ENCODE data around the gene ADH4.

GRCh38 chr4:99076292-99076976, 67.7 kb downstream of the ADH4 start:
- TF ChIP-seq POLR2AphosphoS5 (IDR thresholded peaks at IDR 0.05; ENCODE audit: low read depth, low read length) (no peak), POLR2A (IDR thresholded peaks at IDR 0.05; ENCODE audit: low read depth, low read length) (no peak), TAF1 (IDR thresholded peaks at IDR 0.05; ENCODE audit: borderline replicate concordance, low read depth, low read length) (no peak)
